K562 (cell line): Measurements from ENCODE around the gene ZKSCAN3. TPM values are rescaled to one million over a fixed set of nuclear protein-coding genes. Genes with fewer than 3 reads are reported as not detected.

Experiments
- HDGF ChIP-seq: fragments of 450-650 bp; IDR thresholded peaks from 2 replicates; pipeline ENCODE4 v1.6.1; 2016
- PHF21A ChIP-seq: fragments of 450-650 bp; IDR thresholded peaks from 2 replicates; pipeline ENCODE4 v1.6.1; 2017; ENCODE audit warnings: low read depth, borderline replicate concordance
- polyA plus RNA-seq, 8 experiments: library from polyadenylated mRNA; depleted of rRNA in 4 of 8; stranded (reverse) in 5 of 8; unstranded in 3 of 8; fragments of >200 nt; fragmentation: Nextera tagmentation in 2 of 8; fragmentation: Illumina TruSeq in 1 of 8; extraction: Ambion mirVana in 2 of 8; extraction: Trizol in 1 of 8; gene quantifications; 2 replicates each; pipeline versions ENCODE4 v1.2.1 to v1.2.3, GENCODE V29; 2011 to 2014; ENCODE audit warnings: inconsistent platforms in 1 of 8, missing spikeins in 1 of 8
- total RNA-seq, 7 experiments: library from RNA; depleted of rRNA in 6 of 7; stranded (reverse); fragments of >200 nt in 6 of 7; fragmentation: Illumina TruSeq in 2 of 7; extraction: Trizol in 2 of 7; gene quantifications; 2 replicates each; pipeline versions ENCODE4 v1.2.1 to v1.2.3, GENCODE V29; 2011 to 2021; ENCODE audit warnings: low replicate concordance in 1 of 7
- TF ChIP-seq, protein P1 (sequence below): fragments of 250-450 bp; sonication (Bioruptor Pico); IDR thresholded peaks from 2 replicates; pipeline ENCODE4 v1.9.0; 2021; ENCODE audit warnings: mild to moderate bottlenecking, inconsistent platforms
- TF ChIP-seq, protein P2 (sequence below): fragments of 450-650 bp; IDR thresholded peaks from 2 replicates; pipeline ENCODE4 v1.6.1; 2018; ENCODE audit not compliant: partially characterized antibody

ZKSCAN3 gene
- total and polyA plus RNA-seq, 9 of the 15 experiments (the other 6 are each of a cell fraction or from before 2014, with no cell fraction given) = 3.0 to 12.4 (median 10.2) TPM

DNA sequence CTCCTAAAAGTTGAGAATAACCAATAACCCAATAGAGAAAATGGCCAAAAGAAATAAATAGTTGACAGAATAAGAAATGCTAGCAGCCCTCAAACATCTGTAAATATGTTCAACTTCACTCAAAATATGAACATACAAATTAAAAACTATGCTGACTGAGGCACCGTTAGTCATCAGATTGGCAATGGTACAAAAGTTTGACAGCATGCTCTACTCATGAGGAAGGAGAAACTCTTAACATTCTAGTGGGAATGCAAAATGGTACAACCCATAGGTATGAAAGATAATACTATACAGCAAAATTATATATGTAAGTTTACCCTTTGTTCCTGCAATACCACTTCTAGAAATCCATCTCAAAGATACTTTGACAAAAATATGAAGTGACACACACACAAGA is 51.4 kb downstream of the ZKSCAN3 start (continued):
- TF ChIP-seq, protein P1, sequence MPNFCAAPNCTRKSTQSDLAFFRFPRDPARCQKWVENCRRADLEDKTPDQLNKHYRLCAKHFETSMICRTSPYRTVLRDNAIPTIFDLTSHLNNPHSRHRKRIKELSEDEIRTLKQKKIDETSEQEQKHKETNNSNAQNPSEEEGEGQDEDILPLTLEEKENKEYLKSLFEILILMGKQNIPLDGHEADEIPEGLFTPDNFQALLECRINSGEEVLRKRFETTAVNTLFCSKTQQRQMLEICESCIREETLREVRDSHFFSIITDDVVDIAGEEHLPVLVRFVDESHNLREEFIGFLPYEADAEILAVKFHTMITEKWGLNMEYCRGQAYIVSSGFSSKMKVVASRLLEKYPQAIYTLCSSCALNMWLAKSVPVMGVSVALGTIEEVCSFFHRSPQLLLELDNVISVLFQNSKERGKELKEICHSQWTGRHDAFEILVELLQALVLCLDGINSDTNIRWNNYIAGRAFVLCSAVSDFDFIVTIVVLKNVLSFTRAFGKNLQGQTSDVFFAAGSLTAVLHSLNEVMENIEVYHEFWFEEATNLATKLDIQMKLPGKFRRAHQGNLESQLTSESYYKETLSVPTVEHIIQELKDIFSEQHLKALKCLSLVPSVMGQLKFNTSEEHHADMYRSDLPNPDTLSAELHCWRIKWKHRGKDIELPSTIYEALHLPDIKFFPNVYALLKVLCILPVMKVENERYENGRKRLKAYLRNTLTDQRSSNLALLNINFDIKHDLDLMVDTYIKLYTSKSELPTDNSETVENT (CRISPR knock-in tag) = no peak
- TF ChIP-seq, protein P2, sequence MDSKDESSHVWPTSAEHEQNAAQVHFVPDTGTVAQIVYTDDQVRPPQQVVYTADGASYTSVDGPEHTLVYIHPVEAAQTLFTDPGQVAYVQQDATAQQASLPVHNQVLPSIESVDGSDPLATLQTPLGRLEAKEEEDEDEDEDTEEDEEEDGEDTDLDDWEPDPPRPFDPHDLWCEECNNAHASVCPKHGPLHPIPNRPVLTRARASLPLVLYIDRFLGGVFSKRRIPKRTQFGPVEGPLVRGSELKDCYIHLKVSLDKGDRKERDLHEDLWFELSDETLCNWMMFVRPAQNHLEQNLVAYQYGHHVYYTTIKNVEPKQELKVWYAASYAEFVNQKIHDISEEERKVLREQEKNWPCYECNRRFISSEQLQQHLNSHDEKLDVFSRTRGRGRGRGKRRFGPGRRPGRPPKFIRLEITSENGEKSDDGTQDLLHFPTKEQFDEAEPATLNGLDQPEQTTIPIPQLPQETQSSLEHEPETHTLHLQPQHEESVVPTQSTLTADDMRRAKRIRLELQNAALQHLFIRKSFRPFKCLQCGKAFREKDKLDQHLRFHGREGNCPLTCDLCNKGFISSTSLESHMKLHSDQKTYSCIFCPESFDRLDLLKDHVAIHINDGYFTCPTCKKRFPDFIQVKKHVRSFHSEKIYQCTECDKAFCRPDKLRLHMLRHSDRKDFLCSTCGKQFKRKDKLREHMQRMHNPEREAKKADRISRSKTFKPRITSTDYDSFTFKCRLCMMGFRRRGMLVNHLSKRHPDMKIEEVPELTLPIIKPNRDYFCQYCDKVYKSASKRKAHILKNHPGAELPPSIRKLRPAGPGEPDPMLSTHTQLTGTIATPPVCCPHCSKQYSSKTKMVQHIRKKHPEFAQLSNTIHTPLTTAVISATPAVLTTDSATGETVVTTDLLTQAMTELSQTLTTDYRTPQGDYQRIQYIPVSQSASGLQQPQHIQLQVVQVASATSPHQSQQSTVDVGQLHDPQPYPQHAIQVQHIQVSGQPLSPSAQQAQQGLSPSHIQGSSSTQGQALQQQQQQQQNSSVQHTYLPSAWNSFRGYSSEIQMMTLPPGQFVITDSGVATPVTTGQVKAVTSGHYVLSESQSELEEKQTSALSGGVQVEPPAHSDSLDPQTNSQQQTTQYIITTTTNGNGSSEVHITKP = peak; percentile 88
- no peak for TF ChIP-seq PHF21A
- no peak for TF ChIP-seq HDGF
